ENCODE measurements around the gene PCDHGA4. TPM values are rescaled to one million over a fixed set of nuclear protein-coding genes. Genes with fewer than 3 reads are reported as not detected.

The PCDHGA4 gene
- total and polyA plus RNA-seq, 2 of the 13 experiments (the other 11 are each of a cell fraction or from before 2014, with no cell fraction given) = 0.49 to 0.58 TPM

DNA sequence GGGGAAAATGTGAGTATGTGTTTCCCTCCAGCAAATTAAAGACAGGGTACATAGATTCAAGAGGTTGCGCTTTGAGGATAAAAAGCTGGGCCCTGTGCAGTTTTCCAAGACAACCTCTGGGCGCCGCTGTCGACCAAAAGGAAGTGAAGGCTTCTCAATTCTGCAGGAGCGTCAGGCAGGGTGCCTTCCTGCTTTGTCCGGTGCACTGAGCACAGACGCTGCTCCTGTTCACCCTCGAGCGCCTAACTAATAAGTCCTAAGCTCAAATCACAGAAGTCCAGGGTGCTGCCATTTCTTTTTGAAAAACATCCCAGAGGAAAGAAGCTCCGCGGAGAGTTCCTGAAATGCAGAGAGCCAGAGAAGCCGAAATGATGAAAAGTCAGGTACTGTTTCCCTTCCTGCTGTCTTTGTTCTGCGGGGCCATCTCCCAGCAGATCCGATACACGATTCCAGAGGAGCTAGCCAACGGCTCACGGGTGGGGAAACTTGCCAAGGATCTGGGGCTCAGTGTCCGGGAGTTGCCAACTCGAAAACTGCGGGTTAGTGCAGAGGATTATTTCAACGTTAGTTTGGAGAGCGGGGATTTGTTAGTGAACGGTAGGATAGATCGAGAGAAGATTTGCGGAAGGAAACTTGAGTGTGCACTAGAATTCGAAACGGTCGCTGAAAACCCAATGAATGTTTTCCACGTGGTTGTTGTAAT, 4.8 kb upstream of the PCDHGA4 start, which contains the start of gene PCDHGB1 (continued):
- TF ChIP-seq ZNF652 (CRISPR knock-in tag; IDR thresholded peaks at IDR 0.05; ENCODE audit: borderline replicate concordance, low read depth) (no peak), KLF16 (CRISPR knock-in tag; IDR thresholded peaks at IDR 0.05) (no peak), SRSF4 (IDR thresholded peaks at IDR 0.05; ENCODE audit: low read depth, low read length, poor library complexity, severe bottlenecking) (no peak), TMF1 (CRISPR knock-in tag; IDR thresholded peaks at IDR 0.05; ENCODE audit: low read depth) (no peak), ZNF468 (CRISPR knock-in tag; IDR thresholded peaks at IDR 0.05) (no peak), FOSL2 (CRISPR knock-in tag; IDR thresholded peaks at IDR 0.05) (no peak), ZNF614 (CRISPR knock-in tag; IDR thresholded peaks at IDR 0.05; ENCODE audit: borderline replicate concordance) (no peak), GLI4 (CRISPR knock-in tag; IDR thresholded peaks at IDR 0.05; ENCODE audit: borderline replicate concordance) (no peak), ZNF629 (CRISPR knock-in tag; conservative IDR thresholded peaks at IDR 0.05) (no peak), ZNF780A (CRISPR knock-in tag; IDR thresholded peaks at IDR 0.05) (no peak), MTF2 (CRISPR knock-in tag; IDR thresholded peaks at IDR 0.05; ENCODE audit: borderline replicate concordance) (no peak), TOE1 (CRISPR knock-in tag; IDR thresholded peaks at IDR 0.05) (no peak), ATRX (CRISPR knock-in tag; IDR thresholded peaks at IDR 0.05; ENCODE audit: borderline replicate concordance) (no peak), POLR2G (IDR thresholded peaks at IDR 0.05; ENCODE audit: low read depth, low read length) (peak; percentile 56), MIXL1 (CRISPR knock-in tag; IDR thresholded peaks at IDR 0.05) (peak; percentile 18; the same call in 1 of the 2 replicates)
- TF ChIP-seq, protein P1, sequence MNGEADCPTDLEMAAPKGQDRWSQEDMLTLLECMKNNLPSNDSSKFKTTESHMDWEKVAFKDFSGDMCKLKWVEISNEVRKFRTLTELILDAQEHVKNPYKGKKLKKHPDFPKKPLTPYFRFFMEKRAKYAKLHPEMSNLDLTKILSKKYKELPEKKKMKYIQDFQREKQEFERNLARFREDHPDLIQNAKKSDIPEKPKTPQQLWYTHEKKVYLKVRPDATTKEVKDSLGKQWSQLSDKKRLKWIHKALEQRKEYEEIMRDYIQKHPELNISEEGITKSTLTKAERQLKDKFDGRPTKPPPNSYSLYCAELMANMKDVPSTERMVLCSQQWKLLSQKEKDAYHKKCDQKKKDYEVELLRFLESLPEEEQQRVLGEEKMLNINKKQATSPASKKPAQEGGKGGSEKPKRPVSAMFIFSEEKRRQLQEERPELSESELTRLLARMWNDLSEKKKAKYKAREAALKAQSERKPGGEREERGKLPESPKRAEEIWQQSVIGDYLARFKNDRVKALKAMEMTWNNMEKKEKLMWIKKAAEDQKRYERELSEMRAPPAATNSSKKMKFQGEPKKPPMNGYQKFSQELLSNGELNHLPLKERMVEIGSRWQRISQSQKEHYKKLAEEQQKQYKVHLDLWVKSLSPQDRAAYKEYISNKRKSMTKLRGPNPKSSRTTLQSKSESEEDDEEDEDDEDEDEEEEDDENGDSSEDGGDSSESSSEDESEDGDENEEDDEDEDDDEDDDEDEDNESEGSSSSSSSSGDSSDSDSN (CRISPR knock-in tag; IDR thresholded peaks at IDR 0.05) = no peak
- TF ChIP-seq, protein P2, sequence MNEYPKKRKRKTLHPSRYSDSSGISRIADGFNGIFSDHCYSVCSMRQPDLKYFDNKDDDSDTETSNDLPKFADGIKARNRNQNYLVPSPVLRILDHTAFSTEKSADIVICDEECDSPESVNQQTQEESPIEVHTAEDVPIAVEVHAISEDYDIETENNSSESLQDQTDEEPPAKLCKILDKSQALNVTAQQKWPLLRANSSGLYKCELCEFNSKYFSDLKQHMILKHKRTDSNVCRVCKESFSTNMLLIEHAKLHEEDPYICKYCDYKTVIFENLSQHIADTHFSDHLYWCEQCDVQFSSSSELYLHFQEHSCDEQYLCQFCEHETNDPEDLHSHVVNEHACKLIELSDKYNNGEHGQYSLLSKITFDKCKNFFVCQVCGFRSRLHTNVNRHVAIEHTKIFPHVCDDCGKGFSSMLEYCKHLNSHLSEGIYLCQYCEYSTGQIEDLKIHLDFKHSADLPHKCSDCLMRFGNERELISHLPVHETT (CRISPR knock-in tag; conservative IDR thresholded peaks at IDR 0.05) = no peak
- TF ChIP-seq, protein P3, sequence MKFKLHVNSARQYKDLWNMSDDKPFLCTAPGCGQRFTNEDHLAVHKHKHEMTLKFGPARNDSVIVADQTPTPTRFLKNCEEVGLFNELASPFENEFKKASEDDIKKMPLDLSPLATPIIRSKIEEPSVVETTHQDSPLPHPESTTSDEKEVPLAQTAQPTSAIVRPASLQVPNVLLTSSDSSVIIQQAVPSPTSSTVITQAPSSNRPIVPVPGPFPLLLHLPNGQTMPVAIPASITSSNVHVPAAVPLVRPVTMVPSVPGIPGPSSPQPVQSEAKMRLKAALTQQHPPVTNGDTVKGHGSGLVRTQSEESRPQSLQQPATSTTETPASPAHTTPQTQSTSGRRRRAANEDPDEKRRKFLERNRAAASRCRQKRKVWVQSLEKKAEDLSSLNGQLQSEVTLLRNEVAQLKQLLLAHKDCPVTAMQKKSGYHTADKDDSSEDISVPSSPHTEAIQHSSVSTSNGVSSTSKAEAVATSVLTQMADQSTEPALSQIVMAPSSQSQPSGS (CRISPR knock-in tag; IDR thresholded peaks at IDR 0.05) = no peak
- TF ChIP-seq, protein P4, sequence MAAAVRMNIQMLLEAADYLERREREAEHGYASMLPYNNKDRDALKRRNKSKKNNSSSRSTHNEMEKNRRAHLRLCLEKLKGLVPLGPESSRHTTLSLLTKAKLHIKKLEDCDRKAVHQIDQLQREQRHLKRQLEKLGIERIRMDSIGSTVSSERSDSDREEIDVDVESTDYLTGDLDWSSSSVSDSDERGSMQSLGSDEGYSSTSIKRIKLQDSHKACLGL (CRISPR knock-in tag; IDR thresholded peaks at IDR 0.05) = no peak
- TF ChIP-seq, protein P5, sequence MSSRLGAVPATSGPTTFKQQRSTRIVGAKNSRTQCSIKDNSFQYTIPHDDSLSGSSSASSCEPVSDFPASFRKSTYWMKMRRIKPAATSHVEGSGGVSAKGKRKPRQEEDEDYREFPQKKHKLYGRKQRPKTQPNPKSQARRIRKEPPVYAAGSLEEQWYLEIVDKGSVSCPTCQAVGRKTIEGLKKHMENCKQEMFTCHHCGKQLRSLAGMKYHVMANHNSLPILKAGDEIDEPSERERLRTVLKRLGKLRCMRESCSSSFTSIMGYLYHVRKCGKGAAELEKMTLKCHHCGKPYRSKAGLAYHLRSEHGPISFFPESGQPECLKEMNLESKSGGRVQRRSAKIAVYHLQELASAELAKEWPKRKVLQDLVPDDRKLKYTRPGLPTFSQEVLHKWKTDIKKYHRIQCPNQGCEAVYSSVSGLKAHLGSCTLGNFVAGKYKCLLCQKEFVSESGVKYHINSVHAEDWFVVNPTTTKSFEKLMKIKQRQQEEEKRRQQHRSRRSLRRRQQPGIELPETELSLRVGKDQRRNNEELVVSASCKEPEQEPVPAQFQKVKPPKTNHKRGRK (CRISPR knock-in tag; IDR thresholded peaks at IDR 0.05) = no peak
- TF ChIP-seq, protein P6, sequence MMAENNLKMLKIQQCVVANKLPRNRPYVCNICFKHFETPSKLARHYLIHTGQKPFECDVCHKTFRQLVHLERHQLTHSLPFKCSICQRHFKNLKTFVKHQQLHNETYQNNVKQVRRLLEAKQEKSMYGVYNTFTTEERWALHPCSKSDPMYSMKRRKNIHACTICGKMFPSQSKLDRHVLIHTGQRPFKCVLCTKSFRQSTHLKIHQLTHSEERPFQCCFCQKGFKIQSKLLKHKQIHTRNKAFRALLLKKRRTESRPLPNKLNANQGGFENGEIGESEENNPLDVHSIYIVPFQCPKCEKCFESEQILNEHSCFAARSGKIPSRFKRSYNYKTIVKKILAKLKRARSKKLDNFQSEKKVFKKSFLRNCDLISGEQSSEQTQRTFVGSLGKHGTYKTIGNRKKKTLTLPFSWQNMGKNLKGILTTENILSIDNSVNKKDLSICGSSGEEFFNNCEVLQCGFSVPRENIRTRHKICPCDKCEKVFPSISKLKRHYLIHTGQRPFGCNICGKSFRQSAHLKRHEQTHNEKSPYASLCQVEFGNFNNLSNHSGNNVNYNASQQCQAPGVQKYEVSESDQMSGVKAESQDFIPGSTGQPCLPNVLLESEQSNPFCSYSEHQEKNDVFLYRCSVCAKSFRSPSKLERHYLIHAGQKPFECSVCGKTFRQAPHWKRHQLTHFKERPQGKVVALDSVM (CRISPR knock-in tag; IDR thresholded peaks at IDR 0.05) = no peak

Data from HepG2 (cell line).